HG02623 (cell line): ENCODE results near the gene LRRTM2.
"Not testable (repeated sequence)": the region's sequence is repeated elsewhere in the genome, so short reads cannot be mapped to it uniquely, and the experiment has no call there.

ENCODE experiments used
- ATAC-seq: cut with Tn5 transposase; IDR thresholded peaks from one replicate; pipeline ENCODE4 v1.9.1; 2021; ENCODE audit warnings: moderate library complexity; ENCODE audit not compliant: unreplicated experiment

LRRTM2 gene

GRCh38 chr5:138841531-138841930, 33.6 kb downstream of the LRRTM2 start:
- ATAC-seq = no peak

- ATAC-seq = no peak
These were observed 35.0 kb downstream of the LRRTM2 start for GRCh38 chr5:138840103-138840502.

- ATAC-seq = no peak
These were observed 38.0 kb downstream of the LRRTM2 start for GRCh38 chr5:138837160-138837559.

GRCh38 chr5:138834853-138835252, 40.3 kb downstream of the LRRTM2 start:
- not testable (repeated sequence) for ATAC-seq

GRCh38 chr5:138833726-138834480, 41.2 kb downstream of the LRRTM2 start:
- ATAC-seq = no peak

GRCh38 chr5:138833080-138833479, 42.1 kb downstream of the LRRTM2 start:
- ATAC-seq = no peak

- no peak for ATAC-seq
These were observed 42.9 kb downstream of the LRRTM2 start for GRCh38 chr5:138832218-138832617.

- ATAC-seq = no peak
These were observed 43.4 kb downstream of the LRRTM2 start for GRCh38 chr5:138831703-138832102.

GRCh38 chr5:138829341-138829740, 45.8 kb downstream of the LRRTM2 start:
- ATAC-seq = no peak

GRCh38 chr5:138828556-138828955, 46.6 kb downstream of the LRRTM2 start:
- no peak for ATAC-seq

GRCh38 chr5:138824924-138825863, 49.9 kb downstream of the LRRTM2 start:
- no peak for ATAC-seq

- ATAC-seq = no peak
These were observed 50.6 kb downstream of the LRRTM2 start for GRCh38 chr5:138824516-138824915.

- ATAC-seq = no peak
These were observed 54.4 kb downstream of the LRRTM2 start for GRCh38 chr5:138820695-138821094.

- ATAC-seq = no peak
These were observed 56.1 kb downstream of the LRRTM2 start for GRCh38 chr5:138819081-138819480.
